GM18517 (cell line): ENCODE data around the gene CFAP251.

ENCODE experiments used
- ATAC-seq: cut with Tn5 transposase; IDR thresholded peaks from one replicate; pipeline ENCODE4 v1.9.1; 2021; ENCODE audit warnings: mild to moderate bottlenecking, moderate library complexity; ENCODE audit not compliant: unreplicated experiment

CFAP251 gene

DNA sequence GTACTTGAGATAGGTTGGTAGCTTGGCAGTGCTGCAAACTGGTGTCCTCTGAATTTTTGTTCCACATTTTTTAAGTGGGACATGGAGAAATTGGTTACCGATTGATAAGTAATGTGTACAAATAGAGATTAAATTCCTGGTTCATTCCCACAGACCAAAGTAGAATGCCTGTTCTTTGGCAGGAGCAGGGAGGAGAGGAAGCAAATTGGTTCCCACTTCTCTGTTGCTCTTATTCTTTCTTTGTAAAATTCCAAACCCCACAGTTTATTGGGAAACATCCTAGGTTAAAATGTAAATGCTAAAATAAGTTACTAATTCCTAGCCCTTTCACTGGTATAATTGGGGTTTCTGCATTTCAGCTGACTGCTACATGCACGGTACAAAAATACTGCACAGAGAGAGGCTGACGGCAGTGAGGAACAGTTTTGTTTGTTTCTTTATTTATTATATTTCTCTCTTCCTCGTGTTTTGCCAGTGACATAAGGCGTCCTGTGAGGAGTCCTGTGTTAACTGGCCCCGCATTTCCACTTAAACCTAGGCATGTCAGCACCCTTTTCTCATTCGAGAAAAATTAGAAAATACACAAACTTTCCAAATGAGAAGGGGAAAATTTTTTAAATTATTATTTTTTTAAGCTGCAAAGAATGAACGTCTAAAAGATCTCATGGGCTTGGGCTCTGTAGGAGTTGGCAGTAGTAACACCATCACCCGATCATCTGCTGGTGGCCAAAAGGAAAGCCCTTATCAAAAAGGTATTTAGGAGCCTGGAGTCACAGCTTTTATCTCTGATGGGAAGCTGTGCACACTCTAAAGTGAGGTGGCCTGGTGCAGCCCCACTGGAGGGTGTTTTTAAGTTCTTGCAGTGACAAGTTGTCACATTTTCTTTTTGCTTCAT lies 77.9 kb downstream of the CFAP251 start:
- ATAC-seq: no peak

DNA sequence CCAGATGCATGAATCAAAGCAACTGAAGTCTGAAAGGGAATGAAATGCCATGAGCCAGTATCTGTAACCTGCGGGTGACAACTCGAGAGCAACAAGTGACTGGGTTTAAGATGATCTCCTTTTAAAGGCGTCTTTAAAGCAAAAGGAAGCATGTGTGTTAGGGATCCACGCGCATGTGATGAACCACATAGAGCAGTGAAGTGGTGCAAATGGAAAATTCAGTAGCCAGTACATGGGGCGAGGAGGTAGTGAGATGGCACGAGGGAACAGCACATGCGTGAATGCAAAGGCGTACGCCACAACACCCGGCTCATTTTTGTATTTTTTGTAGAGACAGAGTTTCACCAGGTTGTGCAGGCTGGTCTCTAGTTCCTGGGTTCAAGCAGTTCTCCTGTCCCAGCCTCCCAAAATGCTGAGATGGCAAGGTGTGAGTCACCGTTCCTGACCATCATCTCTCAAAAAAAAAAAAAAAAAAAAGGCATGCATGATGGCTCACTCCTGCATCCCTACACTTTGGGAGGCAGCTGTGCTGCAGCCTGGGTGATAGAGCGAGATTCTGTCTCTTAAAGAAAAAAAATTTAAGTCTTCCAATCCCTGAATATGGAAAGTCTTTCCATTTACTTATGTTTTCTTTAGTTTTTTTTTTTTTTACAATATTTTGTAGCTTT lies 78.7 kb downstream of the CFAP251 start:
- no peak for ATAC-seq

DNA sequence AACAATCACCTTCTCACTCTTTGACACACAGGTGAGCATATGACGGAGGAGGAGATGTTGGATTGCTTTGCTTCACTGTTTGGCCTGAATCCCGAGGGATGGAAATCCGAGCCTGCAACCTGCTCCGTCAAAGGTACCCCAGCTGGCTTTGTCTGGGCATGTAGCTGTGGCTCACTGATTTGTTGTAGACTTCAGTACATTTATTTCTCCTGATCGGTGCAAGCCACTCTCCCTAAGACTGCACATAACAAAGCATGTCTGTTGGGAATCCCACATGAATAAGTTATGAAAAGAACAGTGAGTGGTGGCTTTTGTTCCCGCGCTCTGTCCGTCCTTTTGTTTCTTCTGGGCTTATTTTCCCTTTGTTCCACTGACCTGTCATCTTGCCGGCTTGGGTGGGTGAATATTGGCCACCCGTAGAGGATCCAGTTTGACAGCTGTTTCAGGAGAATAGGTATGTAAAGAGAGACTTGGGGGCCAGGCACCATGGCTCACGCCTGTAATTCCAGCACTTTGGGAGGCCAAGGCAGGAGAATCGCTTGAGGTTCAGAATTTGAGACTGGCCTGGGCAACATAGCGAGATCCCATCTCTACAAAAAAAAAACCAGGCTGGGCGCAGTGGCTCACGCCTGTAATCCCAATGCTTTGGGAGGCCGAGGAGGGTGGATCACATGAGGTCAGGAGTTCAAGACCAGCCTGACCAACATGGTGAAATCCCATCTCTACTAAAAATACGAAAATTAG lies 83.2 kb downstream of the CFAP251 start:
- no peak for ATAC-seq

DNA sequence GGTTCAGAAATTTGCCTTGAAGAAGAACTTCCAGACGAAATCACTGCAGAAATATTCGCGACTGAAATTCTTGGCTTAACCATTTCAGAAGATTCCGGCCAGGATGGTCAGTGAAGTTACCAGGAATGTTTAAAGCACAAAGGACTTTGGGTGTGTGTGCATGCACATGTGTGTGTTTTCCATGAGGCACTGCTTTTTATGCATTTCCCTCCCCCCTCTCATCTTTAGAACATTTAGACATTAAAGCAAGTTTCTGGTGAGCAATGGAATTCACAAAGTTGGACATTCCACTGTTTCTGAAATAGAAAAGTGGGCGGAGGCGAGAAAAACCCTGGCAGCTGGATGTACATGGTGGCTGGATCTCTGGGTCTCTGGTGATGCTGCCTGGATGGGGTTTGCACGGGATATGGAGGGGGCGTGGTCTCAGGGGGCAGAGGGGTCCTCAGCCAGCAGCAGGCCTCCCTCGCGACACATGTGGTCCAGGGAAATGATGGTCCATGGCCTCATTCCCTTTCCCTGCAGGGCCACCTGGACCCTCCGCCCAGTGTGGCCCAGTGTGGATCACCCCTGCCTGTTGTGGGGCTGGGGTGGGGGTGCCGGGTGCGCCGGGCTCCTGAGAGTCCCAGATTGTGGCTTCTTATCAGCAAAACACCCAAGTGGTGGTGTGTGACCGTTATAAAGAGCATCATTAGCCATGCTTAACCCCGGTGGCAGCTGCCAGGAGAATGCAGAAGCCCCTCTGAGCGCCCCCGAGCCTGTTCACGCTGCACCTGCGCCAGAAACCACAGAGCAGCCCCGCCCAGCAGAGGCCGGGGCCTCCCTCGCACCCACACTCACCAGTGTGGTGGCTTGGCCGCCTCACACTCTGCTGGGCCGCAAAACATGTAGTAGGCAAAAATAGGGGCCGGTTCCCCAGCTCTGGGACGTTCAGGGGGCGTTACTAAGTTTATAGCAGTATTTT lies 85.5 kb downstream of the CFAP251 start:
- no peak for ATAC-seq

DNA sequence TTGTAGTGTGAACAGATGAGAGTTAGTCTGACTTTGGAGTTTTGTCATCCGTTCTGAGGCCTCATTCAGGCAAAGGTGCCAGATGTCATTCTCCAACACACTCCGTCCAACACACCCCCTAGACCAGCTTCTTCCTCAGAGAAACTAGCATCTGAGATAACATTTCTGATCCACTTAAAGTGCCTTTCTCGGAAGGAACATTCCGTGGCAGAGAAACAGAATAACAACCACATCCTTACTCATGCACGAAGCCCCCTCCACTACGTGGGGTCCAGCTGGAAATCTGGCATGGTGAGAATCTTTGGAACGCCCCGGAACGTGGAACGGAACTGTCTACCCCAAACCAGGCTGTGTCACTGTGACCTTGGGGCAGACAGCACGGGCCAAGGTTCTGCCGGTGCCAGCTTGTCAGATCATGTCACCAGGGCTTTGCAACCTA lies 86.3 kb downstream of the CFAP251 start:
- no peak for ATAC-seq

DNA sequence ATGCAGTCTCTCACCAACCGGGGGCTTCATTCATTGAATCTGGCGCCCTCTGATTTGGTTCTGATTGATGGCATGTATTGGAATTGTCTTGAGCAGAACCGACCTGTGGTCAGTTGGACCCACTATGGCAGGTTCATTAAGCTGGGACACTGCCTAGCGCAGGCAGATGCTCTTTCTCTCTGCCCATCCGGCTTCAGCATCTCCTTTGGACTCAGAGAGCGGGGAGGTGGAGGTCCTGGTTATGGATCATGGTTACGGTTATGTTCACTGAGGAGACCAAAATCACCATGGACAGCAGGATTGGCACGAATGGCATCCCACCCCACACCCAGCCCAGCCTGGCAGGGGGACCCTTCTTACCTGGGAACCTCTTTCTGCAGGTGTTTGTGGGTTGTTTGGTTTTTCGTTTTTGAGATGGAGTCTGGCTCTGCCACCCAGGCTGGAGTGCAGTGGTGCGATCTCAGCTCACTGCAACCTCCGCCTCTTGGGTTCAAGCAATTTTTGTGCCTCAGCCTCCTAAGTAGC lies 86.9 kb downstream of the CFAP251 start:
- no peak for ATAC-seq

DNA sequence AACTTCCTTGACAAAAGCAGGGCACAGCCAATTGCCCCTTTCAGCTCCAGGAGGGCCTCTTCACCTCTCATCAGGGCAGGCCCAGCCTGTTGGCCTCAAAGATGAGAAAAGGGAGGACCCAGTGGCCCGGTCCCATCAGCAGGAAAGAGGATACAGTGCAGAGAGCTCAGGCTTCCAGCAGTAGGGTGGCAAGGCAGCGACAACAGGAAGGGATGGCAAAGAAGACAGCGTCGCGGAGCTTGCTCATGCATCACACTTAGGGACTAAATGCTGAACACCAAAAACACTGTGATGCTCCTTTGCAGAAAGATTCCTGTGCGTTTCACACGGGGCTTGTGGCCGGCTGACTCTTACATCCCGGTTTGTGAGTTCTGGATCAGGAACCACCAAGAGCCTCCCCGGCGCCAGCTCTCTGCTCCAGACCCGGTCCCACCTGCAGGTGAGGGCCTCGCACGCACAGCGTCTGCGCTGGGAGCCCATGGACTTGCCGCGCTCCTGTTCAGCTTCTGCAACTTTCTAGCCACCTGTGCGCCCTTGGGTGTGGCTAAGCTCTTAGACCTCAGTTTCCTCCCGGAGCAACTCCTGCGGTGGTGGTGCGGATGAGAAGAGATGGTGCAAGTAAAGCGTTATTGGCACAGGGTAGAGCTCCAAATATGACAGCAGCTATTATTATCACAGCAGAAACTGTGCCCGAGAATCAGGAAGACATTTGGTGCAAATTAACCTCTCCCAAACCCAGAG lies 88.0 kb downstream of the CFAP251 start:
- no peak for ATAC-seq

DNA sequence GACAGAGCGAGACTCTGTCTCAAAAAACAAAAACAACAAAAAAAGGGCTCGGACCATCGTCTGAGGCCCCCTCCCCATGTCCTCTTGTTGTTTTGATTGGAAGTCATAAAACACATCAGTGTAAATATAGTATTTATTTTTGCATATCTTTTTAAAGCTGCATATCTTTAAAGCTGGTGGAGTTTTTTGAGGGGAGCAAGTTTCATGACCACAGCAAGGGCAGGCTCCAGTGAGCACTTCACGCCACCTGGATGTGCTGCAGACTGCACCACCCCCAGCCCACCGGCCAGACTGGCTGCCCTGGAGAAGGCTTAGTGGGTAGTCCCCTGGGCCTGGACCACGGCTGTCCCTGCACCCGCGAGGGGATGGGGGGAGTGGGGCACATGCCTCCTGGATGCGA lies 91.3 kb downstream of the CFAP251 start:
- no peak for ATAC-seq

DNA sequence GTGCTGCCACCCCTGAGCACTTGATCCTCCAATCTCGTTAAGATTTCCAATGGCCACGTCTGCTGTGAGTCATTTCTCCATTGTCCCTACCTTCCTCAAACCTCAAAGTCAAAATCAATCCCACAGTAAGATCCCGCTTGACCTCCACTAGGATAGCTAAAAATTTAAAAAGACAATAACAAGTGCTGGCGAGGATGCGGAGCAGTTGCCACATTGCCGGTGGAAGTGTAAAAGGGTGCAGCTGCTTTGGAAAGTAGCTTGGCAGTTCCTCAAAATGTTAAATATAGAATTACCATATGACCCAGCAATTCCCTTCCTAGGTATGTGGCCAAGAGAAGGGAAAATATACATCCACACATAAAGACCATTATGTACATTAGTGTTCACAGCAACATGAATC lies 93.8 kb downstream of the CFAP251 start:
- ATAC-seq: no peak

DNA sequence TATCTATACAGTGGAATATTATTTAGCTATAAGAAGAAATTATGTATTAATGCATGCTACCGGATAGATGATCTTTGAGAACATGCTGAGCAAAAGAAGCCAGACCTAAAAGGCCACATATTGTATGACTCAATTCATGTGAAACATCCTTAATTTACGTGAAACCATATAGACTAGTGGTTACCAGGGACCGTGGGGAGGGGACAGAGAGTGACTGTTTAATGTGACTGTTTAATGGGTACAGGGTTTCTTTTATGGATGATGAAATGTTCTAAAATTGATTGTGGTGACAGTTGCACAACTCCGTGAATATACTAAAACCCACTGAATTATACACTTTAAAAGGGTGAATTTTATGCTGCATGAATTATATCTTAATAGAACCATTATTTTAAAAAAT lies 94.7 kb downstream of the CFAP251 start:
- ATAC-seq: no peak

DNA sequence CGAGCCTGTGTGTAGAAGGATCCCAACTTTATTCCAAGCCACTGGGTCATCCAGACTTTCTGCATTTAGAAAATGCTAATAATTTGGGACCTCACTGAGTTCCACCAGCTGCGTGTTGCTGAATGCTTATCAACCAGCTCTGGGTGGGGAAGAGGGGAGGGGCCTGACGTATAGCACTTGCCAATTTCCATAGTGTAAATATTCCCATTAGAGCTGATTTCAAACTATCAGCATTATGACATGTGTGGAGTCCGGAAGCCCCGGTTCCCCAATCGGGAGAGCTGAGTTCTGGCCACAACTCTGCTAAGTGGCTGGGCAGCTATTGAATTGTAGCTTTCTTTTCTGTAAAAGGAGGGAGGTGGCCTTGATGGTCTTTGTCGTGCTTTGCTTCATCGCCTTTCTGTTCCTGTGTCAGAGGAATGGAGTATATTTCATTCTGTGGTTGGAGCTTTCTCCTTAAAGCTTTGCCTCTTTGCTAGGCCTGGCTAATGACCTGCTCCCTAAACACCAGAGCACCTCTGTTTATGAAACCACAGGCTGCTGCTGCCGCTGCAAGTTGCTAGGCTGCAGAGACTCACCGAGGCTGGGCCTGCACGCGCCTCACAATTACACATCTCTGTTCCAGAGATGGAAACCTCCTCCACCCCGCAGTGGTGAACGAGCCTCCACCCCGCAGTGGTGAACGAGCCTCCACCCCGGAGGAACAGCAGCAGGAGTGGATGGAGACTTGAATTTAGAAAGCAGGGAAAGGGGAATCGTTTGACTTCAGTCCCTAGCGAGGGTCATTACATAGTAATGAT lies 95.6 kb downstream of the CFAP251 start:
- ATAC-seq: no peak

DNA sequence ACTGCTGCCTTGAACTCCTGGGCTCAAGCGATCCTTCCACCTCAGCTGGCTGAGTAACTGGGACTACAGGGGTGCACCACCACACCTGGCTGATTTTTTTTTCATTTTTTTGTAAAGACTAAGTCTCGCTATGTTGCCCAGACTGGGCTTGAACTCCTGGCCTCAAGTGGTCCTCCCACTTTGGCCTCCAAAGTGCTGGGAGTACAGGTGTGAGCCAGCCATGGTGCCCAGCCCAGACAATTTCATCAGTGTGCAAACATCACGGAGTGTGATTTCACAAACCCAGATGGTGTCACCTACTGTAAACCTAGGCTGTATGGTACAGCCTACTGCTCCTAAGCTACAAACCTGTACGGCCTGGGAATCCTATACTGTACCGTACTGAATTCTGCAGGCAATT lies 96.4 kb downstream of the CFAP251 start:
- ATAC-seq: no peak

DNA sequence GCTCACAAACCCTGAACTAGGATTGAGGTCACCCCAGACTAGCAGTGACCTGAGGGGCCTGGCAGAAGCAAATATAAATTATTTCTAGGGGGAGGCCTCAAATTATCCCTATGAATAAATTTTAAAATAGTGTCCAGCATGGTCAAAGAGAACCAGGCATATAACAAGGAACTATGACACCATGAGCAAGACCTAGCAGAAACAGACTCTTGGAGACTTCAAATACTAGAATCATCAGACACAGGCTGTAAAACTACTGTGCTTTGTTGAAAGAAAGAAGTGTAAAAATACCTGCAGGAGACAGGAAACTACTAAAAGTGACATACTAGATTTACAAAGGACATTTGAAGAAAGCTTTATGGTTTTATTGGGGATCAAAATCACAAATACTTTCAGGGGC lies 100.1 kb downstream of the CFAP251 start:
- ATAC-seq: no peak

DNA sequence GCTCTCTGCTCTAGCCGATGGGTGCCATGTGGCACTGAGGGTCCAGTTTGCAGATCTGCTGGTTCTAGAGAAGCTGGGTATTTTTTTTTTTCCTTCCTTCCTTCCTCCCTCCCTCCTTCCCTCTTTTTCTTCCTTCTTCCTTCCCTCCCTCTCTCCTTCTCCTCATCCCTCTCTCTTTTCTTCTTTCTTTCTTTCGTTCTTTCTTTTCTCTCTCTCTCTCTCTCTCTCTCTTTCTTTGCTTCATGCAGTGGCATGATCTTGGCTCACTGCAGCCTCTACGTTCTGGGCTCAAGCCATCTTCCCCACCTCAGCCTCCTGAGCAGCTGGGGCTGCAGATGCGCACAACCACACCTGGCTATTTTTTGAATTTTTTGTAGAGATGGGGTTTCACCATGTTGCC lies 100.5 kb downstream of the CFAP251 start:
- ATAC-seq: no peak

DNA sequence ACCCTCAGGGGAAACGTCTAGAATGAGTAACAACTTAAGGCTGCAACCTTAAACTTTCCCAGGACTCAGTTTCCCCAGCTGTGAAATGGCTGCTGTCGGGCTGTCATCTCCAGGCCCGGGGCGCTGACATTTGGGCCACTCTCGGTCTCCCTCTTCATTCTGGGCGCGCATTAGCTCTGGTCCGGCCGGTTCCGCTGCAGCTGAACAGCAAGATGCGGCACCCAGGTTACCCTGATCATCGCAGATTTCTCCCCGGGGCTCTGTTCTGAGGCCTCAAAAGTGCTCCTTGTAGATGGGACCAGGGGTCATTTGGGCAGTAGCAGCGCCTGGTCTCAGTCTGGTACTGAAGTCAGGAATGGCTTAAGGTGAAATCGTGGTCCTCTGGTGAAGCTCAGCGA lies 102.4 kb downstream of the CFAP251 start:
- ATAC-seq: no peak

DNA sequence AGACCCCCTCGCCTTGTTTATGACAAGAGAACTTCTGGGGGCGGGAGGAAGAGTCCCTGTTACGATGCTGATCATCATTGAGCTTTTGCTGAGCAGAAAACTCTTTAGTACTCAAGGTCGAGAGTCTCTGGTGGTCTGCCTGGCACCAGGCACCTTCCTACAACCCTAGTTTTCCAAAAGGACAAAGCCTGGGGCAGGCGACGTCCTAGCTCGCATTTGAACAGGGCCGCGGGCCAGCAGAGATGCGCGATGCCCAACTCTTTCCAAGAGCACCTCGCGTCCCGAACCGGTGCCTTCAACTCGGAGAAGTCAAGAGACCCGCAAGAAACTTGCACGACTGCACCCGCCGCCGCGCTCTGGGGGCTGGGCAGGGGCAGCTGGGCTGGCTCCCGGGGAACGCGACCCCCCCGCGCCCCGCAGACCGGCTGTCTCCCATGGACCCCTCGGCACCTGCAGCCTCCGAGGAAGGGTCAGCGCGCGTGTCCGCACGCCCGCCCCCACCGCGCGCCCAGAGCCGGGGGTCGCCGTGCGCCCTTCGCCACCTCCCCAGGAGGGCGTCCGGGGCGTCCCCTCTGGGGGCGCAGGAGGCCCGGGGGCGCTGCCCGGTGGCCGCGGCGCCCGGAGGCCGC lies 102.9 kb downstream of the CFAP251 start:
- ATAC-seq: no peak

DNA sequence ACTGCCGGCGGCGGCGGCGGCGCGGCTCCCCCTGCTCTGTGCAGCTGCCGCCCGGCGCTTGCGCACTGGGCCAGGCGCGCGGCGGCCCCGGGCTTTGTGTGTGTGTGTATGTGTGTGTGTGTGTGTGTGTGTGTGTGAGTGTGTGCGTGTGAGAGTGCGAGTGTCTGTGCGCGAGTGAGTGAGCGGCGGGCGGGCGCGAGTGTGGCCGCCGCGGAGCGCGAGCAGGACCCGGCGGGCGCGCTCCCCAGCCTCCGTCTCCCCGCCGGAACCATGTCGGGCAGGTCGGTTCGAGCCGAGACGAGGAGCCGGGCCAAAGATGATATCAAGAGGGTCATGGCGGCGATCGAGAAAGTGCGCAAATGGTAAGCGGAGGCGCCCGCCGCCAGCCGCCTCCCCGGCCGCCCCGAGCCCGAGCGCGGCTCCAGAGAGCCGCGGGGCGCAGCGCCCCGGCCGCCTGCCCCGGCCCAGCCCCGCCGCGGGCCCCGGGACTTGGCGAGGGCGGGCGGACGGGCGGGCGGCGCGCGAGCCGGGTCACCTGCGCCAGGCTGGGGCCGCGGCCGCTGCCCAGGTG lies 103.5 kb downstream of the CFAP251 start, which contains the start of gene BCL7A:
TSS of gene BCL7A (plus strand) at position 63 of the 571 bp plus-strand sequence. CDS start at position 271, 208 bp downstream.
- no peak for ATAC-seq
